ENCODE data around the gene PRM3.
A peak's percentile ranks its signal among the peaks of the same experiment; 100 is the strongest.

Gene PRM3

DNA sequence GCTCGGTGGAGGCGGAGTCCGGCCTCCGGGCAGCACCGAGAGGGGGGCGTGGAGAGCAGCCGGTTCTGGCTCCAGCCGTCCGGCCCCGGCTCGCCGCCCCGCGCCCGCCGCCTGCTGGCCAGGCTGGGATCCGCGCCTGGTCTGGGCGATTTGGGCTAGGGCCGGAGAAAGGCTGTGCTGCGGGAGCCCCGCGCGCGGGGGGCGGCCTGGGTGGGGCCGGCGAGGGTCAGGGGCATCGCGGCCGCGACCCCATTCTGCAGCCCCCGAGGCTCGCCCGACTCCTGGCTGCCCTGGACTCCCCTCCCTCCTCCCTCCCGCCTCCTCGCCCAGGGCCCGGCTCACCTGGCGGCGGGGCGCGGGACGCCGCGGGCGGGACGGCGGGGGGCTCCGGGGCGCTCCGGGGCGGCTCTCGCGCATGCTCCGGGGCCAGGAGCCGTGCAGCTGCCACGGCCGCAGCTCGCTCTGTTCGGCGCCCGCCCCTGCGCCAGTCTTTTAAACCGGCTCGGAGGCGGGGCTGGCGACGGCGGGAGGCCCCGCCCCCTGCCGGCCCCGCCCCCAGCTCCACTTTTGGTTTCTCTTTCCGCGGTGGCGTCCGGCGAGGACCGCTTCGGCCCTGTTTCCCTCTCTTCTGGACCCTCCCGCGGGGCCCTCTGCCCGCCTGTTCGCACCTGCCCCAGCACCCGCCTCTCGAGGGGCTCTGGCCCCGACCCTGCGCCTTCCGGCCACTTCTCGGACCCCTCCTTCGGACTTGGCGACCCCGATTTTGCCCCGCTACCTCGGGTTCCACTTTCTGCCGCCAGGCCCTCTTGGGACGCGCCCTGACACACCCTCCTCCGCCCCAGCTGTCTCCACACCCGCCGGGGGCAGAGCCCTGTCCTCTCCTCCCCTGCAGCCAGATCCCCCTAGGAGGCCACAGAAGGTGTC is 17.4 kb downstream of the PRM3 start, which contains the start of gene SOCS1:
Gene SOCS1, minus strand, starts transcription at position 468 of the 924 bp plus-strand sequence. CDS start 726 bp downstream, outside the sequence.
- H3K27me3 ChIP-seq (ENCODE audit: control insufficient read depth, insufficient read depth, low read length): no peaks in the 10 kb centered on the region
- TF ChIP-seq, protein P1, sequence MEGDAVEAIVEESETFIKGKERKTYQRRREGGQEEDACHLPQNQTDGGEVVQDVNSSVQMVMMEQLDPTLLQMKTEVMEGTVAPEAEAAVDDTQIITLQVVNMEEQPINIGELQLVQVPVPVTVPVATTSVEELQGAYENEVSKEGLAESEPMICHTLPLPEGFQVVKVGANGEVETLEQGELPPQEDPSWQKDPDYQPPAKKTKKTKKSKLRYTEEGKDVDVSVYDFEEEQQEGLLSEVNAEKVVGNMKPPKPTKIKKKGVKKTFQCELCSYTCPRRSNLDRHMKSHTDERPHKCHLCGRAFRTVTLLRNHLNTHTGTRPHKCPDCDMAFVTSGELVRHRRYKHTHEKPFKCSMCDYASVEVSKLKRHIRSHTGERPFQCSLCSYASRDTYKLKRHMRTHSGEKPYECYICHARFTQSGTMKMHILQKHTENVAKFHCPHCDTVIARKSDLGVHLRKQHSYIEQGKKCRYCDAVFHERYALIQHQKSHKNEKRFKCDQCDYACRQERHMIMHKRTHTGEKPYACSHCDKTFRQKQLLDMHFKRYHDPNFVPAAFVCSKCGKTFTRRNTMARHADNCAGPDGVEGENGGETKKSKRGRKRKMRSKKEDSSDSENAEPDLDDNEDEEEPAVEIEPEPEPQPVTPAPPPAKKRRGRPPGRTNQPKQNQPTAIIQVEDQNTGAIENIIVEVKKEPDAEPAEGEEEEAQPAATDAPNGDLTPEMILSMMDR (IDR thresholded peaks at IDR 0.05): peak; percentile 92
- peak within 1 kb of the TSS; percentile 12 for H3K9ac ChIP-seq
- H3K4me2 ChIP-seq (ENCODE audit: low read length): peak within 1 kb of the TSS; percentile 98
- no peaks in the 10 kb centered on the region for H3K36me3 ChIP-seq (ENCODE audit: control insufficient read depth, insufficient read depth, low read length)
- no peaks in the 10 kb centered on the region for H3K9me3 ChIP-seq (ENCODE audit: control insufficient read depth, low read length)
- H2AFZ ChIP-seq: peak within 1 kb of the TSS; percentile 99
- peak within 1 kb of the TSS; percentile 91 for H3K4me3 ChIP-seq (ENCODE audit: low read depth, low read length)
- H3K79me2 ChIP-seq: no peaks in the 10 kb centered on the region
- H3K27ac ChIP-seq: peak within 1 kb of the TSS; percentile 86
- peaks cover 3% of the 10 kb centered on the region for H3K4me1 ChIP-seq

DNA sequence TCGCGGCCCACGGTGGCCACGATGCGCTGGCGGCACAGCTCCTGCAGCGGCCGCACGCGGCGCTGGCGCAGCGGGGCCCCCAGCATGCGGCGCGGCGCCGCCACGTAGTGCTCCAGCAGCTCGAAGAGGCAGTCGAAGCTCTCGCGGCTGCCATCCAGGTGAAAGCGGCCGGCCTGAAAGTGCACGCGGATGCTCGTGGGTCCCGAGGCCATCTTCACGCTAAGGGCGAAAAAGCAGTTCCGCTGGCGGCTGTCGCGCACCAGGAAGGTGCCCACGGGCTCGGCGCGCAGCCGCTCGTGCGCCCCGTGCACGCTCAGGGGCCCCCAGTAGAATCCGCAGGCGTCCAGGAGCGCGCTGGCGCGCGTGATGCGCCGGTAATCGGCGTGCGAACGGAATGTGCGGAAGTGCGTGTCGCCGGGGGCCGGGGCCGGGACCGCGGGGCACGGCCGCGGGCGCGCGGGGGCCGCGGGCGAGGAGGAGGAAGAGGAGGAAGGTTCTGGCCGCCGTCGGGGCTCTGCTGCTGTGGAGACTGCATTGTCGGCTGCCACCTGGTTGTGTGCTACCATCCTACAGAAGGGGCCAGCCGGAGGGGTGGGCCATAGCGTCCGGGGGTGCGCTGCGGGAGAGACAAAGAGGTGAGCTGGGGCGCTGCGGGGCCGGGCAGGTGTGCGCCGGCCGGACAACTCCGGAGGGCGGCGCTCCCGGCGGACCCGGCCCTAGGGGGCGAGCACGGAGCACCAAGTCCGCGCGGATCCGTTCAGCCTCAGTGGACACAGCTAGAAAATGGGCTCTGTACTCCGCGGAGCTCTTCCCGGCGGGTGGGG is 18.3 kb downstream of the PRM3 start:
- Histone ChIP-seq H3K9me3 (ENCODE audit: control insufficient read depth, low read length) (no peaks in the 10 kb centered on the region), H3K4me3 (ENCODE audit: low read depth, low read length) (peak overlapping the region; percentile 62), H2AFZ (peak overlapping the region; percentile 95), H3K27ac (no peak overlapping the region), H3K27me3 (ENCODE audit: control insufficient read depth, insufficient read depth, low read length) (no peaks in the 10 kb centered on the region), H3K4me1 (peaks cover 3% of the 10 kb centered on the region), H3K36me3 (ENCODE audit: control insufficient read depth, insufficient read depth, low read length) (no peaks in the 10 kb centered on the region), H3K9ac (no peak overlapping the region), H3K4me2 (ENCODE audit: low read length) (peak overlapping the region; percentile 92), H3K79me2 (no peaks in the 10 kb centered on the region)
- TF ChIP-seq, protein P1 (IDR thresholded peaks at IDR 0.05): no peak

DNA sequence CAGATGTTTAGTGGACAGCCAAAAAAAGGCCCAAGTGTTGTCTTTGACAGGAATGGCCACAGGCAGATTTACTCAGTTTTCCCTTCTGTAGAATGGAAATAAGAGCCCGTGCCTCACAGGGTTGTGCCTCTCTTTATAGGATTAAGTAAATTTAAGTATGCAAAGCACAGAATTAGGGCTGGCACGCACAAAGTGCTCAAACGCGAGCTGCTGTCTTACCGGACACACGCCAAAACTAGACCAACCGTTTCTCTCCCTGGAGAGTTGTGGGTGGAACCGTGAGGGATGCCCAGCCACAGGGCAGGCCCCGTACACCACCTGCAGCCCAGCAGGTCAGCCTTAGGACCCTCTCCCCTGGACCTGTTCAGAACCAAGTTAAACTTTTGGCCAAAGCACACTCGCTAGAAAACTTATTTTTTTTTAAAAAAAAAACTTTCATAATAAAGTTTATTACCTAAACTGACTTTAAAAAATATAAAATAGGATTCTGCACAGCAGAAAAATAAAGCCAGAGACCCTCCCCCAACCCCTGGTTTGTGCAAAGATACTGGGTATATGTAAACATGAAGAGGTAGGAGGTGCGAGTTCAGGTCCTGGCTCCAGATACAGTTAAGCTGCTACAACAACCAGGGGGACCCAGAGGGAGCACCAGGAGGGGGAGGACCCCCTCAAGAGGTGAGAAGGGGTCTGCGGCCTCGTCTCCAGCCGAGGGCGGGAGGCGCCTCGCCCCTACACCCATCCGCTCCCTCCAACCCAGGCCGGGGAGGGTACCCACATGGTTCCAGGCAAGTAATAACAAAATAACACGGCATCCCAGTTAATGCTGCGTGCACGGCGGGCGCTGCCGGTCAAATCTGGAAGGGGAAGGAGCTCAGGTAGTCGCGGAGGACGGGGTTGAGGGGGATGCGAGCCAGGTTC is 19.2 kb downstream of the PRM3 start:
- no peak overlapping the region for H3K9ac ChIP-seq
- peak overlapping the region; percentile 95 for H2AFZ ChIP-seq
- TF ChIP-seq, protein P1 (IDR thresholded peaks at IDR 0.05): no peak
- H3K4me3 ChIP-seq (ENCODE audit: low read depth, low read length): no peak overlapping the region
- H3K4me2 ChIP-seq (ENCODE audit: low read length): peak overlapping the region; percentile 92
- no peaks in the 10 kb centered on the region for H3K36me3 ChIP-seq (ENCODE audit: control insufficient read depth, insufficient read depth, low read length)
- no peaks in the 10 kb centered on the region for H3K27me3 ChIP-seq (ENCODE audit: control insufficient read depth, insufficient read depth, low read length)
- H3K4me1 ChIP-seq: peaks cover 3% of the 10 kb centered on the region
- no peaks in the 10 kb centered on the region for H3K9me3 ChIP-seq (ENCODE audit: control insufficient read depth, low read length)
- no peak overlapping the region for H3K27ac ChIP-seq
- no peaks in the 10 kb centered on the region for H3K79me2 ChIP-seq

Data from parathyroid adenoma (tissue), 2 donors.